H1 (cell line): Measurements from ENCODE around the gene CD34.

Source experiments
- CHD7 ChIP-seq: fragments of 300-600 bp; sonication (generic); IDR thresholded peaks from 2 replicates; pipeline ENCODE4 v1.7.1; 2012; ENCODE audit warnings: low read length, moderate library complexity, mild to moderate bottlenecking, inconsistent platforms; ENCODE audit not compliant: insufficient replicate concordance
- CTCF ChIP-seq, 3 experiments: IDR thresholded peaks; 1 replicate in 2 of 3; 2 replicates in 1 of 3; pipeline versions ENCODE4 v1.5.1 to v1.6.1; 2011; ENCODE audit warnings: low read length in 3 of 3, mild to moderate bottlenecking in 3 of 3, inconsistent platforms in 2 of 3, low read depth in 1 of 3, moderate library complexity in 1 of 3; ENCODE audit not compliant: insufficient read depth in 1 of 3; ENCODE audit errors: control extremely low read depth in 1 of 3
- EP300 ChIP-seq, 2 experiments: IDR thresholded peaks; 1 replicate in 1 of 2; 2 replicates in 1 of 2; pipeline ENCODE4 v1.6.1; 2011 to 2012; ENCODE audit warnings: low read depth in 2 of 2, low read length in 2 of 2, mild to moderate bottlenecking in 2 of 2, borderline replicate concordance in 1 of 2, inconsistent platforms in 1 of 2, moderate library complexity in 1 of 2
- MAX ChIP-seq: IDR thresholded peaks from 2 replicates; pipeline ENCODE4 v1.6.1; 2012; ENCODE audit warnings: inconsistent platforms
- POLR2A ChIP-seq, 2 experiments: IDR thresholded peaks; 1 replicate in 1 of 2; 2 replicates in 1 of 2; pipeline ENCODE4 v1.6.1; 2011; ENCODE audit warnings: low read depth in 2 of 2, low read length in 2 of 2, mild to moderate bottlenecking in 2 of 2; ENCODE audit errors: control extremely low read depth in 1 of 2
- RAD21 ChIP-seq, 2 experiments: IDR thresholded peaks in 1 of 2; conservative IDR thresholded peaks in 1 of 2; 2 replicates each; pipeline ENCODE4 v1.6.1; 2011; ENCODE audit warnings: low read depth in 2 of 2, low read length in 2 of 2, improper control_type of control experiment in 1 of 2, inconsistent platforms in 1 of 2, mild to moderate bottlenecking in 1 of 2, moderate library complexity in 1 of 2
- SIN3A ChIP-seq, 2 experiments: IDR thresholded peaks in 1 of 2; conservative IDR thresholded peaks in 1 of 2; 2 replicates each; pipeline ENCODE4 v1.6.1; 2011 to 2012; ENCODE audit warnings: low read length in 2 of 2, improper control_type of control experiment in 1 of 2, low read depth in 1 of 2, mild to moderate bottlenecking in 1 of 2
- SP2 ChIP-seq: IDR thresholded peaks from 2 replicates; pipeline ENCODE4 v1.6.1; 2012; ENCODE audit warnings: mild to moderate bottlenecking, low read length, inconsistent platforms

GRCh38 chr1:207937204-207937603 is 26.3 kb upstream of the CD34 start:
- no peak for TF ChIP-seq MAX
- TF ChIP-seq EP300 (IDR thresholded peaks at IDR 0.05; ENCODE audit: borderline replicate concordance in 1 of 2, low read depth in 2 of 2, low read length in 2 of 2) = no peak
- TF ChIP-seq CTCF (IDR thresholded peaks at IDR 0.05; ENCODE audit: control extremely low read depth in 1 of 3, insufficient read depth in 1 of 3, low read depth in 1 of 3, low read length in 3 of 3) = no peak
- no peak for TF ChIP-seq SIN3A (conservative IDR thresholded peaks at IDR 0.05 in 1 of 2, IDR thresholded peaks at IDR 0.05 in 1 of 2; ENCODE audit: low read depth in 1 of 2, low read length in 2 of 2)
- TF ChIP-seq RAD21 (IDR thresholded peaks at IDR 0.05 in 1 of 2, conservative IDR thresholded peaks at IDR 0.05 in 1 of 2; ENCODE audit: low read depth in 2 of 2, low read length in 2 of 2) = no peak
- TF ChIP-seq POLR2A (IDR thresholded peaks at IDR 0.05; ENCODE audit: control extremely low read depth in 1 of 2, low read depth in 2 of 2, low read length in 2 of 2) = no peak
- TF ChIP-seq SP2 = no peak
- TF ChIP-seq CHD7 = no peak
